ENCODE measurements around the gene ELF5. TPM values are rescaled to one million over a fixed set of nuclear protein-coding genes. Genes with fewer than 3 reads are reported as not detected.

The ELF5 gene
- total RNA-seq, 2 donors from 2014 or later = not detected

DNA sequence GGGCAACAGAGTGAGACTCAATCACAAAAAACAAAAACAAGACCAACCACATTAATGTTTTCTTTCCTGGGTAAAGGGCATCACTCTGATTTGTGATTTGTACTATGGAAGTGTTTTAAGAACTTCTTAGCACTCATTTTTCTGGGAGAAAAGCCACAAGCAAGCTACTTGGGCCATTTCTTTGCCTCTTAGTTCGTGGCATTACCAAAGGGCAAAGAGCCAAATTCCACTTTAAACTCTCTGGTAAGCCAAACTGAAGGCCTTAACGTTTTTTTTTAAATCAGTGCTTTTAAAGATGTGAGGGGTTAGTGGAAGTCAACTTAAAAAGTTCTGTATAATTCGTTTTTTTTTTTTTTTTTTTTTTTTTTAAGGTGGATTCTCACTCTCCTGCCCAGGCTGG lies 37.9 kb downstream of the ELF5 start:
- peaks cover 0 to 6% of the 10 kb centered on the region in 2 donors for H3K36me3 Mint-ChIP-seq (ENCODE audit: insufficient read depth in 2 of 2)
- ATAC-seq (replicated peaks in 1 of 2) = no peak
- H3K4me1 Mint-ChIP-seq (ENCODE audit: low read depth) = no peaks in the 10 kb centered on the region
- no peak overlapping the region for H3K4me3 Mint-ChIP-seq
- H3K27ac Mint-ChIP-seq = no peak overlapping the region
- no peaks in the 10 kb centered on the region for H3K27me3 Mint-ChIP-seq (ENCODE audit: low read depth)
- no peaks in the 10 kb centered on the region for H3K9me3 Mint-ChIP-seq
- DNase-seq = no peak

- DNase-seq (no peak), ATAC-seq (replicated peaks in 1 of 2) (no peak)
- Mint-ChIP-seq H3K36me3 (ENCODE audit: insufficient read depth in 2 of 2) (peaks cover 0 to 6% of the 10 kb centered on the region in 2 donors), H3K9me3 (no peaks in the 10 kb centered on the region), H3K4me1 (ENCODE audit: low read depth) (no peaks in the 10 kb centered on the region), H3K27me3 (ENCODE audit: low read depth) (no peaks in the 10 kb centered on the region), H3K4me3 (no peak overlapping the region), H3K27ac (peak overlapping the region; percentile 46)
Measured at GRCh38 chr11:34473603-34474169, 39.9 kb downstream of the ELF5 start.

DNA sequence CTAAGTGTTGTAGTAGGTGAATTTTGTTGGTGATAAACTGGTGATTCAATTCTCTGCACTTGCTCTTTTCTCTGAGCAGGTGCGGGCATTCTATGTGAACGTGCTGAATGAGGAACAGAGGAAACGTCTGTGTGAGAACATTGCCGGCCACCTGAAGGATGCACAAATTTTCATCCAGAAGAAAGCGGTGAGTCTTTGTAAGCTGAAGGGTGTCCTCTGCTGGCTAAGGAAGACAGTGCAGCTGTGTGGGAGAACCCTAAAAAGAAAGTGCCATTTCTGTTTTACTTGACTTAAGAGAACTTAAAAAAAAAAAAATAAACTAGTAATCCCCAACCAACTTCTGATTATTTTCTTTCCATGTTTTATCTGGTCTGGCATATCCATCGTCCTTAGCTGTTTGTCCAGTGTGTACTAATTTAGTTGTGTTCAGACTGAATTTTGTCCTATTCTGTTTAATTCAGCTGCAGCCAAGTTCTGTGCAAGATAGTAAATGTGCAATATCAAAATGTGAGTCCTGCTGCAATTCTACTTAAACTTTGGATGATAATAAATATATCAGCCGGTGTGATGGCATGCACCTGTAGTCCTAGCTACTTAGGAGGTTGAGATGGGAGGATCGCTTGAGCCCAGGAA lies 45.3 kb downstream of the ELF5 start:
- no peaks in the 10 kb centered on the region for H3K27me3 Mint-ChIP-seq (ENCODE audit: low read depth)
- DNase-seq = peak; percentile 46 to 47
- H3K4me3 Mint-ChIP-seq = no peak overlapping the region
- no peaks in the 10 kb centered on the region for H3K4me1 Mint-ChIP-seq (ENCODE audit: low read depth)
- no peak overlapping the region for H3K27ac Mint-ChIP-seq
- ATAC-seq (replicated peaks in 1 of 2) = peak; percentile 39 to 57
- peaks cover 5 to 6% of the 10 kb centered on the region in 2 donors for H3K9me3 Mint-ChIP-seq
- peaks cover 12 to 33% of the 10 kb centered on the region in 2 donors for H3K36me3 Mint-ChIP-seq (ENCODE audit: insufficient read depth in 2 of 2)

GRCh38 chr11:34466802-34467488 lies 46.6 kb downstream of the ELF5 start:
- Mint-ChIP-seq H3K36me3 (ENCODE audit: insufficient read depth in 2 of 2) (peaks cover 12 to 30% of the 10 kb centered on the region in 2 donors), H3K4me3 (no peak overlapping the region), H3K4me1 (ENCODE audit: low read depth) (no peaks in the 10 kb centered on the region), H3K27ac (no peak overlapping the region), H3K9me3 (peaks cover 5 to 6% of the 10 kb centered on the region in 2 donors), H3K27me3 (ENCODE audit: low read depth) (no peaks in the 10 kb centered on the region)
- DNase-seq (no peak), ATAC-seq (replicated peaks in 1 of 2) (no peak)

DNA sequence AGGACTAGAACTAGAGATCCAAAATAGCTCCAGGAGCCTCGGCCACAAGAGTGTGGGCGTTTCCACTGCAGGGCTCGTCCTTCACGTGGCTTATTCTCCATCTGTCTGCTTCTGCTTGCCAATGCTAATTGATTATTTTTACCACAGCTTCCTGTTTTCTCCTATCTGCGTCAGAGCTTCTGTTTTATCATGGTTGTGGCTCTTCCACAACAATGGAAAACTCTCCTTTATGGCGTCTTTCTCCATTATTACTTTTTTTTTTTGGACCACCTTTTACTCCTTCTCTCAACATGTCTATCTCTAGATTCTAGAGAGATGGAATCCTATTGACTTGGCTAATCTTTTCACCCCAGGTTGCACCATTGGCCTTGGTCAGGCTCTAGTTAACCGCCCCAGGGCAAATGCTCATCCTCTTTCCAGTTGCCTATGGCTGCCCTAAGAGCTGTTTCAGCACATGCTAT lies 49.0 kb downstream of the ELF5 start:
- Mint-ChIP-seq H3K4me1 (ENCODE audit: low read depth) (no peaks in the 10 kb centered on the region), H3K27me3 (ENCODE audit: low read depth) (no peaks in the 10 kb centered on the region), H3K4me3 (no peak overlapping the region), H3K27ac (no peak overlapping the region), H3K9me3 (peaks cover 5 to 6% of the 10 kb centered on the region in 2 donors), H3K36me3 (ENCODE audit: insufficient read depth in 2 of 2) (peaks cover 12 to 27% of the 10 kb centered on the region in 2 donors)
- DNase-seq (no peak), ATAC-seq (replicated peaks in 1 of 2) (no peak)

DNA sequence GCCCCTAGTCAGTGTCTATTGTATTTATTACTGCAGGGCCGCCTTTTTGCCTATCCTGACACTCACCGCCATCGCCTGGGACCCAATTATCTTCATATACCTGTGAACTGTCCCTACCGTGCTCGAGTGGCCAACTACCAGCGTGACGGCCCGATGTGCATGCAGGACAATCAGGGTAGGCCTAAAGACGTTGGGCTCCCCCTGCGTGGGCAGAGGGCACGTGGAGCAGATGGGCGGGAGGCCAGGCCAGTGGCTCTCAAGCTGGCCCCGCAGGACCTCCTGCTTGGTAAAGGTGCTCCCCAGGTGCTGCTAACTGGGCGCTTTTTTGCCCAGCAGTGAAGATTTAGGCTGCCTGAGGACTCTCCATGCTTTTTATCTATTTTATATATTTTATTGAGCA lies 52.4 kb downstream of the ELF5 start:
- no peaks in the 10 kb centered on the region for H3K4me1 Mint-ChIP-seq (ENCODE audit: low read depth)
- H3K27me3 Mint-ChIP-seq (ENCODE audit: low read depth) = no peaks in the 10 kb centered on the region
- peaks cover 8 to 14% of the 10 kb centered on the region in 2 donors for H3K36me3 Mint-ChIP-seq (ENCODE audit: insufficient read depth in 2 of 2)
- H3K9me3 Mint-ChIP-seq = peaks cover 0 to 1% of the 10 kb centered on the region in 2 donors
- no peak for ATAC-seq (replicated peaks in 1 of 2)
- no peak overlapping the region for H3K4me3 Mint-ChIP-seq
- no peak for DNase-seq
- H3K27ac Mint-ChIP-seq = no peak overlapping the region

DNA sequence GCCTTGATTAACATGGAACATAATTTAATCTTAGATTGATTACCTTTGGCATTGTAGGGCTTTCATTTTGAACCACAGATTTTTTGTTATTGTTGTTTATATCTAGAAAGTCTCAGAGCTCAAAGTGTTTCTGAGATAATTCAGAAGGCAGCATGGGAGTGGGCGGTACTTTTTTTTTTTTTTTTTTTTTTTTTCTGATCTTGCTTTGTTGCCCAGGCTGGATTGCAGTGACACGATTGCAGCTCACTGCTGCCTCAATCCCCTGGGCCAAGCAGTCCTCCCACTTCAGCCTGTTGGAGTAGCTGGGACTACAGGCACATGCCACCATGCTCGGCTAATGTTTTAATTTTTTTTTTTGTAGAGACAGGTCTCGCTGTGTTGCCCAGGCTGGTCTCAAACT lies 53.3 kb downstream of the ELF5 start:
- no peak overlapping the region for H3K4me3 Mint-ChIP-seq
- DNase-seq = no peak
- ATAC-seq (replicated peaks in 1 of 2) = no peak
- no peaks in the 10 kb centered on the region for H3K9me3 Mint-ChIP-seq
- no peak overlapping the region for H3K27ac Mint-ChIP-seq
- peaks cover 3 to 6% of the 10 kb centered on the region in 2 donors for H3K36me3 Mint-ChIP-seq (ENCODE audit: insufficient read depth in 2 of 2)
- H3K27me3 Mint-ChIP-seq (ENCODE audit: low read depth) = no peaks in the 10 kb centered on the region
- H3K4me1 Mint-ChIP-seq (ENCODE audit: low read depth) = no peaks in the 10 kb centered on the region

DNA sequence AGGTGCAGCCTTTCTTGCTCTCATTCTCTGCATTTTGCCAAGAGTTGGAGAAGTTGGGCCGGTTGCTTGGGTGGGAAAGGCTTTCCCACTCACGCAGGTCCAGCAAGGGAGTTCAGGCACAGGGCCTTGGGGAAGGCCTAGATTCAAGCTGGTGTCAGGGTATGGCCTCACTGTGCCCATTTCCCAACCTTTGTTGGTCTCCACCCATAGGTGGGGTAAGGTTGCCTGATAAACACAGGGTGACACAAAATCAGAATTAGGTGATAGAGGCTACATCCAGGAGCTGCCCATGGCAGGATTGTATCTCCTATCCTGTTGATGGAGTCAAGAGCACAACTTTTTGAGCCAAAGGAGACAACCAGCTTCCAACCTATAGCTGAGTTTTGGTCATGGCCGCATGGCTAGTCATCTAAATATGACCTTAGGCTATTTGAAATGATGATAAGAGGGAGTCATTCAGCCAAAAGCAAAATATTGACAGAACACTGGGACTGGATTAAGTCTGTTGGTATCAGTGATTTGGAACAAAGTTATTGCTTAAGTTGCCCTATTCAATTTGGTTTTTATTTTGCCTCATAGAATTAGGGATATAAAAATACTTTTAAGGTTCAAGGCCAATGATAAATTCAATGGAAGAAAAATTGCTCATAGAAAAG lies 54.0 kb downstream of the ELF5 start:
- H3K36me3 Mint-ChIP-seq (ENCODE audit: insufficient read depth in 2 of 2) = peaks cover 3% of the 10 kb centered on the region in 2 donors
- no peaks in the 10 kb centered on the region for H3K4me1 Mint-ChIP-seq (ENCODE audit: low read depth)
- no peak for DNase-seq

GRCh38 chr11:34458525-34458924 lies 55.1 kb downstream of the ELF5 start:
- no peak for DNase-seq
- H3K27me3 Mint-ChIP-seq (ENCODE audit: low read depth) = no peaks in the 10 kb centered on the region
- no peaks in the 10 kb centered on the region for H3K4me1 Mint-ChIP-seq (ENCODE audit: low read depth)

More for the DNA sequence above, 54.0 kb downstream of the ELF5 start:
- H3K27ac Mint-ChIP-seq = no peak overlapping the region
- H3K9me3 Mint-ChIP-seq = no peaks in the 10 kb centered on the region
- H3K27me3 Mint-ChIP-seq (ENCODE audit: low read depth) = no peaks in the 10 kb centered on the region
- no peak overlapping the region for H3K4me3 Mint-ChIP-seq
- no peak for ATAC-seq (replicated peaks in 1 of 2)

GRCh38 chr11:34457607-34458006 lies 56.0 kb downstream of the ELF5 start:
- ATAC-seq (replicated peaks in 1 of 2) (no peak), DNase-seq (no peak)
- Mint-ChIP-seq H3K4me3 (no peak overlapping the region), H3K27ac (peak overlapping the region; percentile 7), H3K36me3 (ENCODE audit: insufficient read depth in 2 of 2) (peaks cover 3 to 8% of the 10 kb centered on the region in 2 donors), H3K4me1 (ENCODE audit: low read depth) (no peaks in the 10 kb centered on the region), H3K9me3 (no peaks in the 10 kb centered on the region), H3K27me3 (ENCODE audit: low read depth) (no peaks in the 10 kb centered on the region)

More at GRCh38 chr11:34458525-34458924, 55.1 kb downstream of the ELF5 start:
- no peak for ATAC-seq (replicated peaks in 1 of 2)
- Mint-ChIP-seq H3K27ac (no peak overlapping the region), H3K36me3 (ENCODE audit: insufficient read depth in 2 of 2) (peaks cover 2 to 3% of the 10 kb centered on the region in 2 donors), H3K4me3 (no peak overlapping the region), H3K9me3 (no peaks in the 10 kb centered on the region)

- ATAC-seq (replicated peaks in 1 of 2) = no peak
- H3K36me3 Mint-ChIP-seq (ENCODE audit: insufficient read depth in 2 of 2) = peaks cover 3 to 13% of the 10 kb centered on the region in 2 donors
- H3K27me3 Mint-ChIP-seq (ENCODE audit: low read depth) = no peaks in the 10 kb centered on the region
- no peak overlapping the region for H3K4me3 Mint-ChIP-seq
- H3K9me3 Mint-ChIP-seq = no peaks in the 10 kb centered on the region
- no peak overlapping the region for H3K27ac Mint-ChIP-seq
- peaks cover 5% of the 10 kb centered on the region for H3K4me1 Mint-ChIP-seq (ENCODE audit: low read depth)
- DNase-seq = no peak
Measured at GRCh38 chr11:34454308-34455032, 59.1 kb downstream of the ELF5 start.

- H3K36me3 Mint-ChIP-seq (ENCODE audit: insufficient read depth in 2 of 2) = peaks cover 0 to 11% of the 10 kb centered on the region in 2 donors
- no peaks in the 10 kb centered on the region for H3K9me3 Mint-ChIP-seq
- H3K4me1 Mint-ChIP-seq (ENCODE audit: low read depth) = peaks cover 29% of the 10 kb centered on the region
- H3K4me3 Mint-ChIP-seq = no peak overlapping the region
- DNase-seq (no peak), ATAC-seq (replicated peaks in 1 of 2) (no peak)
- H3K27me3 Mint-ChIP-seq (ENCODE audit: low read depth) = no peaks in the 10 kb centered on the region
- H3K27ac Mint-ChIP-seq = no peak overlapping the region
Measured at GRCh38 chr11:34451053-34451452, 62.5 kb downstream of the ELF5 start.

Measured in activated T-cell treated with anti-CD3 and anti-CD28 coated beads, Interleukin-2, amount 50 U/mL, for 72 hours (primary cell).